Measurements from ENCODE around the gene CARMIL1.

- TF ChIP-seq CTCF (IDR thresholded peaks at IDR 0.05) (no peak), POLR2A (IDR thresholded peaks at IDR 0.05) (no peak)
Measured at GRCh38 chr6:25413207-25413905, 134.2 kb downstream of the CARMIL1 start.
